Astrocyte (in vitro differentiated cells and primary cell): ENCODE measurements around the gene SRM.

ENCODE experiments used
- EZH2 ChIP-seq: IDR thresholded peaks from 2 replicates; pipeline ENCODE4 v1.6.1; 2012; ENCODE audit warnings: mild to moderate bottlenecking, low read length, inconsistent platforms; ENCODE audit not compliant: insufficient read depth
- TF ChIP-seq, protein P1 (sequence below): IDR thresholded peaks from 2 replicates; pipeline ENCODE4 v1.5.1; 2011; ENCODE audit warnings: low read depth, mild to moderate bottlenecking, inconsistent platforms, low read length, moderate library complexity; ENCODE audit not compliant: insufficient read depth

DNA sequence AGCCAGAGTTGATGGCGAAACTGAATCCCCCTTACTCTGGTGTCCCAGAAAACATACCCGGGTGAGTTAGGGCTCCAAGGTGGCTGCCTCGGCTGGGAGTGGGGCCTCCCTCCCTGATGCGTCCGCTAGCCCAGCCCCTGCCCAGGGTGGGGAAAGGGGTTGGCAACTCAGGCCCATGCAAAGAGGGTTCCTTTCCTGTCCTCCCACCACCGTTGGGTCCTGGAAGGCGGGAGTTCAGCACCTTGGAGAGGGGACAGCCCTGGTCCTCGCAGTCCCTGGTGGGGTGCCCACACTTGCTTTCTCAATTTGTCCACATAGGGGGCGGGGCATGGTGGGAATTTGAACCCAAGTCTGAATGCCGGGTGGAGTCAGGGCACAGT, 6.1 kb downstream of the SRM start:
- TF ChIP-seq, protein P1, sequence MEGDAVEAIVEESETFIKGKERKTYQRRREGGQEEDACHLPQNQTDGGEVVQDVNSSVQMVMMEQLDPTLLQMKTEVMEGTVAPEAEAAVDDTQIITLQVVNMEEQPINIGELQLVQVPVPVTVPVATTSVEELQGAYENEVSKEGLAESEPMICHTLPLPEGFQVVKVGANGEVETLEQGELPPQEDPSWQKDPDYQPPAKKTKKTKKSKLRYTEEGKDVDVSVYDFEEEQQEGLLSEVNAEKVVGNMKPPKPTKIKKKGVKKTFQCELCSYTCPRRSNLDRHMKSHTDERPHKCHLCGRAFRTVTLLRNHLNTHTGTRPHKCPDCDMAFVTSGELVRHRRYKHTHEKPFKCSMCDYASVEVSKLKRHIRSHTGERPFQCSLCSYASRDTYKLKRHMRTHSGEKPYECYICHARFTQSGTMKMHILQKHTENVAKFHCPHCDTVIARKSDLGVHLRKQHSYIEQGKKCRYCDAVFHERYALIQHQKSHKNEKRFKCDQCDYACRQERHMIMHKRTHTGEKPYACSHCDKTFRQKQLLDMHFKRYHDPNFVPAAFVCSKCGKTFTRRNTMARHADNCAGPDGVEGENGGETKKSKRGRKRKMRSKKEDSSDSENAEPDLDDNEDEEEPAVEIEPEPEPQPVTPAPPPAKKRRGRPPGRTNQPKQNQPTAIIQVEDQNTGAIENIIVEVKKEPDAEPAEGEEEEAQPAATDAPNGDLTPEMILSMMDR, result no peak
- TF ChIP-seq EZH2, result no peak
